IMR-90 (cell line): ENCODE results near the gene KCNMB2. TPM values are rescaled to one million over a fixed set of nuclear protein-coding genes. Genes with fewer than 3 reads are reported as not detected.

Experiments used
- ATAC-seq: fragments of 200-7000 bp; cut with Tn5 transposase; 2 replicates; pipeline ENCODE4 v1.9.1; 2020; ENCODE audit warnings: low read depth, mild to moderate bottlenecking, moderate library complexity
- BruUV-seq: library from RNA; stranded (reverse); fragments of 400-500 nt; replicated peaks from 2 replicates; lab custom pipeline; 2021; lab: Mats Ljungman, UMichigan
- CTCF ChIA-PET: fragments of 300-600 bp; formaldehyde crosslinking; extraction: SDS; loops from one replicate; lab custom pipeline; 2021; ENCODE audit warnings: antibody characterized with exemption; lab: Yijun Ruan, JAX
- POLR2A ChIA-PET: fragments of 300-600 bp; sonication (Branson Sonifier 250); formaldehyde crosslinking; loops from one replicate; lab custom pipeline; 2022; ENCODE audit warnings: antibody characterized with exemption; ENCODE audit not compliant: unreplicated experiment; lab: Charles Lee
- DNase-seq: peaks from one replicate; pipeline ENCODE4 v3.0.0; 2013
- H2AFZ ChIP-seq: replicated peaks from 2 replicates; pipeline ENCODE3; 2013; ENCODE audit warnings: low read length, mild to moderate bottlenecking; ENCODE audit not compliant: poor library complexity
- H2AK5ac ChIP-seq: 2 replicates; pipeline ENCODE4 v1.6.1; 2013; ENCODE audit warnings: low read depth, low read length, inconsistent platforms
- H2AK9ac ChIP-seq: replicated peaks from 2 replicates; pipeline ENCODE3; 2013; ENCODE audit warnings: mild to moderate bottlenecking, low read depth, low read length, moderate library complexity; ENCODE audit not compliant: poor library complexity
- H2BK120ac ChIP-seq: 2 replicates; pipeline ENCODE4 v1.6.1; 2013; ENCODE audit warnings: low read depth, low read length, inconsistent platforms
- H2BK15ac ChIP-seq: 3 replicates; pipeline ENCODE4 v1.6.1; 2013; ENCODE audit warnings: low read depth, low read length, inconsistent platforms
- H2BK20ac ChIP-seq: 2 replicates; pipeline ENCODE4 v1.6.1; 2013; ENCODE audit warnings: low read depth, mild to moderate bottlenecking, inconsistent platforms, low read length, moderate library complexity
- H2BK5ac ChIP-seq: 2 replicates; pipeline ENCODE4 v1.6.1; 2013; ENCODE audit warnings: mild to moderate bottlenecking, low read depth, low read length, inconsistent platforms; ENCODE audit not compliant: poor library complexity, severe bottlenecking
- H3K14ac ChIP-seq: replicated peaks from 2 replicates; pipeline ENCODE4 v1.6.1; 2013; ENCODE audit warnings: low read depth, low read length, inconsistent platforms
- H3K18ac ChIP-seq: 2 replicates; pipeline ENCODE4 v1.6.1; 2013; ENCODE audit warnings: low read depth, low read length, control low read depth
- H3K23ac ChIP-seq: 2 replicates; pipeline ENCODE4 v1.6.1; 2013; ENCODE audit warnings: low read depth, low read length, inconsistent platforms
- H3K27ac ChIP-seq: 2 replicates; pipeline ENCODE4 v1.5.1; 2013; ENCODE audit warnings: mild to moderate bottlenecking, control low read depth, low read length; ENCODE audit not compliant: insufficient read depth
- H3K27me3 ChIP-seq: 2 replicates; pipeline ENCODE4 v1.6.1; 2013; ENCODE audit warnings: low read length; ENCODE audit not compliant: control insufficient read depth, insufficient read depth
- H3K36me3 ChIP-seq: 2 replicates; pipeline ENCODE4 v1.6.1; 2013; ENCODE audit warnings: low read length, mixed read lengths; ENCODE audit not compliant: control insufficient read depth, insufficient read depth
- H3K4ac ChIP-seq: 2 replicates; pipeline ENCODE4 v1.6.1; 2013; ENCODE audit warnings: low read depth, low read length, inconsistent platforms
- H3K4me1 ChIP-seq: 2 replicates; pipeline ENCODE4 v1.6.1; 2013; ENCODE audit warnings: low read length, mixed read lengths; ENCODE audit not compliant: control insufficient read depth, insufficient read depth
- H3K4me2 ChIP-seq: 2 replicates; pipeline ENCODE4 v1.6.1; 2013; ENCODE audit warnings: low read depth, mild to moderate bottlenecking, control low read depth, low read length, moderate library complexity
- H3K4me3 ChIP-seq: 2 replicates; pipeline ENCODE4 v1.5.1; 2013; ENCODE audit warnings: low read depth, mild to moderate bottlenecking, control low read depth, low read length, moderate library complexity; ENCODE audit not compliant: insufficient read depth
- H3K56ac ChIP-seq: 2 replicates; pipeline ENCODE4 v1.6.1; 2013; ENCODE audit warnings: low read length, inconsistent platforms; ENCODE audit not compliant: insufficient read depth; ENCODE audit errors: extremely low read depth
- H3K79me1 ChIP-seq, 2 experiments: 2 replicates each; pipeline ENCODE4 v1.6.1; 2013; ENCODE audit warnings: low read length in 2 of 2, inconsistent platforms in 1 of 2, low read depth in 1 of 2
- H3K9ac ChIP-seq: 2 replicates; pipeline ENCODE4 v1.6.1; 2013; ENCODE audit warnings: low read depth, low read length, control low read depth
- H3K9me1 ChIP-seq: 2 replicates; pipeline ENCODE4 v1.6.1; 2013; ENCODE audit warnings: low read length, inconsistent platforms; ENCODE audit not compliant: insufficient read depth
- H3K9me3 ChIP-seq: 2 replicates; pipeline ENCODE4 v1.6.1; 2013; ENCODE audit warnings: low read length; ENCODE audit not compliant: control insufficient read depth, insufficient read depth
- H4K20me1 ChIP-seq: 2 replicates; pipeline ENCODE4 v1.6.1; 2013; ENCODE audit warnings: low read length, inconsistent platforms; ENCODE audit not compliant: insufficient read depth
- H4K5ac ChIP-seq: 2 replicates; pipeline ENCODE4 v1.6.1; 2013; ENCODE audit warnings: mild to moderate bottlenecking, low read depth, low read length, control low read depth
- H4K8ac ChIP-seq, 2 experiments: 2 replicates each; pipeline ENCODE4 v1.6.1; 2013; ENCODE audit warnings: low read depth in 2 of 2, low read length in 2 of 2, control low read depth in 1 of 2, inconsistent platforms in 1 of 2
- H4K91ac ChIP-seq: 2 replicates; pipeline ENCODE4 v1.6.1; 2013; ENCODE audit warnings: low read depth, low read length, inconsistent platforms; ENCODE audit not compliant: insufficient read depth
- BHLHE40 ChIP-seq: fragments of 150-350 bp; IDR thresholded peaks from 2 replicates; pipeline ENCODE4 v1.6.1; 2016; ENCODE audit warnings: mild to moderate bottlenecking, low read depth, low read length
- CEBPB ChIP-seq: IDR thresholded peaks from 2 replicates; pipeline ENCODE4 v1.6.1; 2012; ENCODE audit warnings: low read depth, low read length, improper control_type of control experiment
- CHD1 ChIP-seq: IDR thresholded peaks from 2 replicates; pipeline ENCODE4 v1.6.1; 2012; ENCODE audit warnings: low read depth, low read length, improper control_type of control experiment
- FOS ChIP-seq: fragments of 150-350 bp; IDR thresholded peaks from 2 replicates; pipeline ENCODE4 v1.6.1; 2016; ENCODE audit warnings: low read depth, low read length
- MAFK ChIP-seq: IDR thresholded peaks from 2 replicates; pipeline ENCODE4 v1.6.1; 2012; ENCODE audit warnings: low read depth, low read length, improper control_type of control experiment
- MXI1 ChIP-seq: IDR thresholded peaks from 2 replicates; pipeline ENCODE4 v1.6.1; 2012; ENCODE audit warnings: low read depth, mild to moderate bottlenecking, low read length, moderate library complexity, borderline replicate concordance
- NFE2L2 ChIP-seq: fragments of 150-350 bp; IDR thresholded peaks from 2 replicates; pipeline ENCODE4 v1.6.1; 2016; ENCODE audit warnings: low read depth, mild to moderate bottlenecking, low read length
- RAD21 ChIP-seq: IDR thresholded peaks from 2 replicates; pipeline ENCODE4 v1.6.1; 2012; ENCODE audit warnings: low read length, improper control_type of control experiment
- RCOR1 ChIP-seq: IDR thresholded peaks from 2 replicates; pipeline ENCODE4 v1.6.1; 2012; ENCODE audit warnings: mild to moderate bottlenecking, low read length, improper control_type of control experiment; ENCODE audit not compliant: insufficient replicate concordance
- RFX5 ChIP-seq: IDR thresholded peaks from 2 replicates; pipeline ENCODE4 v1.8.0; 2012; ENCODE audit warnings: low read depth, mild to moderate bottlenecking, low read length, moderate library complexity
- SMC3 ChIP-seq: fragments of 150-350 bp; IDR thresholded peaks from 2 replicates; pipeline ENCODE4 v1.6.1; 2016; ENCODE audit warnings: low read depth, mild to moderate bottlenecking, antibody characterized with exemption, low read length, moderate library complexity
- WGBS, 2 experiments: methylation state at CpG; one replicate each; pipeline versions ENCODE4 v1.1.5 to v1.1.7; 2013; ENCODE audit warnings: missing lambda C conversion rate in 2 of 2; ENCODE audit not compliant: insufficient read length in 1 of 2; ENCODE audit errors: extremely low coverage in 2 of 2; 5-methylcytosine and 5-hydroxymethylcytosine counted together
- dilution Hi-C: fragments of 300-500 bp; cut with HindIII; formaldehyde crosslinking; loops from one replicate; pipeline ENCODE4 v1.14.3; 2018; ENCODE audit warnings: low sequenced_read_pairs; ENCODE audit not compliant: unreplicated experiment
- in situ Hi-C: fragments of 300-500 bp; cut with MboI; formaldehyde crosslinking; loops from 3 replicates; pipeline ENCODE4 v1.14.3; 2019; ENCODE audit warnings: low sequenced_read_pairs, inconsistent platforms, mixed read lengths
- intact Hi-C: fragments of 100-400 bp; cut with micrococcal nuclease; formaldehyde crosslinking; loops from 2 replicates; pipeline ENCODE4 v1.10.0; 2022
- polyA plus RNA-seq, 3 experiments: library from polyadenylated mRNA; depleted of rRNA; stranded (reverse); fragments of >200 nt; gene quantifications; 2 replicates each; pipeline ENCODE4 v1.2.3, GENCODE V29; 2012; ENCODE audit warnings: low replicate concordance in 1 of 3
- total RNA-seq: library from RNA; depleted of rRNA; stranded (reverse); fragments of >200 nt; gene quantifications from 2 replicates; pipeline ENCODE4 v1.2.3, GENCODE V29; 2012
- TF ChIP-seq, protein P1 (sequence below): fragments of 150-350 bp; IDR thresholded peaks from 2 replicates; pipeline ENCODE4 v1.6.1; 2017; ENCODE audit warnings: mild to moderate bottlenecking, antibody characterized with exemption, low read length, low read depth
- TF ChIP-seq, protein P2 (sequence below): conservative IDR thresholded peaks from 2 replicates; pipeline ENCODE4 v1.5.1; 2012; ENCODE audit warnings: mild to moderate bottlenecking, low read depth, low read length, improper control_type of control experiment
- TF ChIP-seq, protein P3 (sequence below): fragments of 150-350 bp; IDR thresholded peaks from 2 replicates; pipeline ENCODE4 v1.6.1; 2016; ENCODE audit warnings: low read depth, mild to moderate bottlenecking, low read length, moderate library complexity, borderline replicate concordance

The KCNMB2 gene
- total and polyA plus RNA-seq, 2 of the 4 experiments (the other 2 are of a cell fraction), result not detected

DNA sequence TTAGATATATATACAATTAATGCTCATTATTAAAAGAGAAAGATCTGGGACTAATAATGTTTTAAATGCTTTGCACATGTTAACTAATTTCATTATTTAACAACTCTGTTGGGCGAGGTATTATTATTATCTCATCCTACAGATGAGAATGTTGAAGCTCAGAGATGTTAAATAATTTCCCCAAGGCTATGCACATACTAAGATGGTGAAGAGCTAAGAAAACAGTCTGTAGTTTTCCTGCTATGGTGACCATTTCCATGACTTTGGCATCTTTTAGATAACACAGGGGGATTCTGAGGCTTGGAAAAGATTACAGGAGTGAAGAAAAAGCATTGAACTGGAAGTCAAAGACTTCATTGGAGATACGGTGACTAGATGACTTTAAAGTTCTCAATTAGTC is 308.7 kb downstream of the KCNMB2 start:
- Histone ChIP-seq H3K79me1 (no peaks in the 10 kb centered on the region), H3K27ac (no peak overlapping the region), H2BK20ac (no peak overlapping the region), H3K14ac (no peak overlapping the region), H2BK120ac (no peak overlapping the region), H3K4ac (no peak overlapping the region), H2AK9ac (no peak overlapping the region), H4K91ac (no peak overlapping the region), H3K36me3 (no peaks in the 10 kb centered on the region), H3K56ac (no peak overlapping the region), H2AFZ (no peak overlapping the region), H3K18ac (no peak overlapping the region), H3K4me1 (no peaks in the 10 kb centered on the region), H3K9ac (no peak overlapping the region), H2AK5ac (no peak overlapping the region), H3K9me3 (no peaks in the 10 kb centered on the region), H2BK5ac (no peak overlapping the region), H3K23ac (no peak overlapping the region), H4K8ac (no peak overlapping the region), H2BK15ac (no peak overlapping the region), H4K5ac (no peak overlapping the region), H3K4me2 (no peak overlapping the region), H3K9me1 (no peaks in the 10 kb centered on the region), H3K27me3 (no peaks in the 10 kb centered on the region), H3K4me3 (no peak overlapping the region), H4K20me1 (no peaks in the 10 kb centered on the region)
- in situ Hi-C loops (no loop called here), intact Hi-C loops (no loop called here), dilution Hi-C loops (no loop called here)
- TF ChIP-seq, protein P1, sequence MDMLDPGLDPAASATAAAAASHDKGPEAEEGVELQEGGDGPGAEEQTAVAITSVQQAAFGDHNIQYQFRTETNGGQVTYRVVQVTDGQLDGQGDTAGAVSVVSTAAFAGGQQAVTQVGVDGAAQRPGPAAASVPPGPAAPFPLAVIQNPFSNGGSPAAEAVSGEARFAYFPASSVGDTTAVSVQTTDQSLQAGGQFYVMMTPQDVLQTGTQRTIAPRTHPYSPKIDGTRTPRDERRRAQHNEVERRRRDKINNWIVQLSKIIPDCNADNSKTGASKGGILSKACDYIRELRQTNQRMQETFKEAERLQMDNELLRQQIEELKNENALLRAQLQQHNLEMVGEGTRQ, result no peak
- no peak for TF ChIP-seq RCOR1
- no peak for TF ChIP-seq SMC3
- no peak for TF ChIP-seq RFX5
- TF ChIP-seq, protein P2, sequence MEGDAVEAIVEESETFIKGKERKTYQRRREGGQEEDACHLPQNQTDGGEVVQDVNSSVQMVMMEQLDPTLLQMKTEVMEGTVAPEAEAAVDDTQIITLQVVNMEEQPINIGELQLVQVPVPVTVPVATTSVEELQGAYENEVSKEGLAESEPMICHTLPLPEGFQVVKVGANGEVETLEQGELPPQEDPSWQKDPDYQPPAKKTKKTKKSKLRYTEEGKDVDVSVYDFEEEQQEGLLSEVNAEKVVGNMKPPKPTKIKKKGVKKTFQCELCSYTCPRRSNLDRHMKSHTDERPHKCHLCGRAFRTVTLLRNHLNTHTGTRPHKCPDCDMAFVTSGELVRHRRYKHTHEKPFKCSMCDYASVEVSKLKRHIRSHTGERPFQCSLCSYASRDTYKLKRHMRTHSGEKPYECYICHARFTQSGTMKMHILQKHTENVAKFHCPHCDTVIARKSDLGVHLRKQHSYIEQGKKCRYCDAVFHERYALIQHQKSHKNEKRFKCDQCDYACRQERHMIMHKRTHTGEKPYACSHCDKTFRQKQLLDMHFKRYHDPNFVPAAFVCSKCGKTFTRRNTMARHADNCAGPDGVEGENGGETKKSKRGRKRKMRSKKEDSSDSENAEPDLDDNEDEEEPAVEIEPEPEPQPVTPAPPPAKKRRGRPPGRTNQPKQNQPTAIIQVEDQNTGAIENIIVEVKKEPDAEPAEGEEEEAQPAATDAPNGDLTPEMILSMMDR, result no peak
- TF ChIP-seq MXI1, result no peak
- TF ChIP-seq BHLHE40, result no peak
- TF ChIP-seq, protein P3, sequence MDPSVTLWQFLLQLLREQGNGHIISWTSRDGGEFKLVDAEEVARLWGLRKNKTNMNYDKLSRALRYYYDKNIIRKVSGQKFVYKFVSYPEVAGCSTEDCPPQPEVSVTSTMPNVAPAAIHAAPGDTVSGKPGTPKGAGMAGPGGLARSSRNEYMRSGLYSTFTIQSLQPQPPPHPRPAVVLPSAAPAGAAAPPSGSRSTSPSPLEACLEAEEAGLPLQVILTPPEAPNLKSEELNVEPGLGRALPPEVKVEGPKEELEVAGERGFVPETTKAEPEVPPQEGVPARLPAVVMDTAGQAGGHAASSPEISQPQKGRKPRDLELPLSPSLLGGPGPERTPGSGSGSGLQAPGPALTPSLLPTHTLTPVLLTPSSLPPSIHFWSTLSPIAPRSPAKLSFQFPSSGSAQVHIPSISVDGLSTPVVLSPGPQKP, result no peak
- no peak for TF ChIP-seq NFE2L2
- no peak for TF ChIP-seq CEBPB
- TF ChIP-seq CHD1, result no peak
- TF ChIP-seq FOS, result no peak
- TF ChIP-seq RAD21, result no peak
- no peak for TF ChIP-seq MAFK
- ChIA-PET CTCF (no interaction called here), POLR2A (no interaction called here)
- WGBS, 2 experiments, result no CpG with 5 or more reads among the region's 2 CpGs
- DNase-seq (no peak), ATAC-seq (no peak)
- no TSS peak for BruUV-seq
